ENCODE measurements around the gene PAM.

PAM gene

DNA sequence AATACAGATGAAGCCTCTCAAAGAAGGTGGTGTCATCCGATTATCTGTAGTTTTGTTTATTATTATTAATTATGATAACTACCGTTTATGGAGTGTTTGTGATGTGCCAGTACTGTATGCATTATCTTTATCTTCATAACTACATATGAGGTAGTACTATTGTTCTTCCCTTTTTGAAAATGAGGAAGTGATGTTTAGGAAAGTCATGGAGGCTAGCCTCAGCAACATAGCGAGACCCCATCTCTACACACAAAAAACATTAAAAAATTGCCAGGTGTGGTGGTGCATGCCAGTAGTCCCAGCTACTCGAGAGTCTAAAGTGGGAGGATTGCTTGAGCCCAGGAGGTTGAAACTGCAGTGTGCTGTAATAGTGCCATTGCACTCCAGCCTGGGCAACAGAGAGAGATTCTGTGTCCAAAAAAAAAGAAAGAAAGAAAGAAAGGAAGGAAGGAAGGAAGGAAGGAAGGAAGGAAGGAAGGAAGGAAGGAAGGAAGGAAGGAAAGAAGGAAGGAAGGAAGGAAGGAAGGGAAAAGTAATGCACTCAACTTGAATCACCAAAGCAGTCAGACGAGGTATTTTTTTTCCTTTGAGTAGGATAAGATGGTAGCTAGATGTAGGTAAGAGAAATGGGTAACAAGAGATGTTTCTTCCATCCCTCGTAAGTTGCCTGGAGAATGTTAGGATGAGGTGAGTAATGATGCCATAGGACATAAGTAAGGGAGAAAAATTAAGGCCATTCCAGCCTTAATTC lies 47.8 kb downstream of the PAM start:
- in situ Hi-C loops (cut with MboI; ENCODE audit: low sequenced_read_pairs) = no loop called here

- in situ Hi-C loops (cut with MboI; ENCODE audit: low sequenced_read_pairs) = no loop called here
These were observed 52.9 kb downstream of the PAM start for GRCh38 chr5:102807878-102808502.

DNA sequence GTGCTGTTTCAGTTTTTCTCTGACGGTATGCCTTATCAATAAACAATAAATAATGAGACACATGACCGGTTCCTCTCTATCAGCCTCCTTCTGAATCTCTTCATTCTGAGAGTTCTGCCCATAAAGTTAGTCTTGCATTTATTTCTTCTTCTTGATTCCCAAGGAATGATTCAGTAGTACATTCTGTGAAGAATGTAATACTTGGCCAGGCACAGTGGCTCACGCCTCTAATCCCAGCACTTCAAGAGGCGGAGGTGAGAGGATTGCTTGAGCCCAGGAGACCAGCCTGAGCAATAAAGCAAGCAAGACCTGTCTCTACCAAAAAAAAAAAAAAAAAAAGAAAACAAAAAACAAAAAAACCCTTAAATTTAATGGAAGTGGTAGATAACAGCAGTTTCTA lies 53.9 kb downstream of the PAM start:
- in situ Hi-C loops (cut with MboI; ENCODE audit: low sequenced_read_pairs) = no loop called here

DNA sequence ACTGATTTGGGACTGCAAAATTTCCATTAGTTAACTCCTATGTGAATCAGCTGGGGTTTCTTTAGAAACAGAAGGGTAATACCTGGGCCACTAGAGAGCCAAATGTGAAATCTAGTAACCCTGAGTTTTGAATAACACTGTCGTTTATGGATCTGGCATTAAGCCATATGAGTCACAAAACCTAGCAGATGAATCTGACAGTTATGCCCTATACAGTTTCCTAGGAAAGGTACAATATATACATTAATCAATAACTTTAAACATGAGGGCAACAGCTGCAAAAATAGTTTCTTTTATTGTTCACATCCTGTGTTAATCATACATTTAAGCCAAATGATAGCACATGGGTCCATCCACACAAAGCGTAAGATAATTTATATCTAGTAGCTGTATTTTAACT lies 56.9 kb downstream of the PAM start:
- in situ Hi-C loops (cut with MboI; ENCODE audit: low sequenced_read_pairs) = no loop called here

GRCh38 chr5:102813740-102814139 lies 58.6 kb downstream of the PAM start:
- in situ Hi-C loops (cut with MboI; ENCODE audit: low sequenced_read_pairs) = no loop called here

DNA sequence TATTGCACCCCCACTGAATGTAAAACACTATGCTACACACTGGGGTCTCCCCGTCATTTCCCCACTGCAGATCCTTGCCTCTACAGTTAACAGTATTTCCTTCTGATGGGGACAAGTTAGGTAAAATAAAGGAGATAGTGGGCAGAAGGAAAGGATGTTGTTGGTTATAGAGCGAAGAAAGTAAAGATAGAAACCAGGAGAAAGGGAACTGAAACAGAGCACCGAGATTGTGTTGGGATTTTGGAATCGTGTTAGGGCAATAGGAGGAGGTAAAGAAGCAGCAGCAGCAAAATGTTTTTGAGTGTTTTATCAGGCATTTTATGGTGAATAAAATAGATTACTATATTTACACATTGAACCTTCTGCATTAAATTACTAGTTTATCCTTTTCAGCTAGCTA lies 60.0 kb downstream of the PAM start:
- in situ Hi-C loops (cut with MboI; ENCODE audit: low sequenced_read_pairs) = no loop called here

DNA sequence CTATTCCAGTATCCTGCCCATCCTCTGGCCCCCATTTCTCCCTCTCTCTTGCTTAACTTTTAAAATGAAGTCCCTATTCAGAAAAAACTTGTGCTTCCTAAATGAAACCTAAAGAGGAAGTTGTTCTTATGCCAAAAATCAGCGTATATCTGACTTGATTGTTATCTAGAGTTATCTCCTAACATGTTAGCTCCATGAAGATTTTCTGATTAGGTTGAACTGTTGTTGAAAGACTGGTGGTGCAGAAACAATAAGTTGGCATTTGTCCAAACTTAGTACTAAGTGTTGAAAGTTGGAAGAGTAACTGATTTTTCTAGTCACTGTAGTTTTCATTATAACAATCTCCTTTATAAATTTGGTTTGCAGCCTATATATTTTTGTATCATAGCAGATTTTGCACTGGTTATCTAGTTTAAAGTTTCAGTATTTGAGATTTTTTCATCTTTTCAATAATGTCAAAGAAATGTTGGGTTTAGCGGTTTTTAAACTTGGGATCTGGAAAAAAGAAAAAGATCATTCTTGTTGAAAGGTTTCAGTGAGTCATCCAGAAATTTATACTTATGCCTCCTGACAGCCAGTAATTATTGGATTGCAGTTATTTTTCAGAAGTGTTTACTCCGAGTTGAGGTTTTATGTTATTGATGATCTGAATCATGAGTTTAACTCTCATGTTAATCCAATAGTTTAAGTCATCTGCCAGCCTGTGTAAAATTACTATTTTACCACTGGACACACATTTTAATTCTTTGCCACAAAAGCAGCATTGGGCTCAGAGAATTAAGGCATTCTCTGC lies 60.6 kb downstream of the PAM start:
- in situ Hi-C loops (cut with MboI; ENCODE audit: low sequenced_read_pairs) = no loop called here

GRCh38 chr5:102818345-102818744 lies 63.2 kb downstream of the PAM start:
- in situ Hi-C loops (cut with MboI; ENCODE audit: low sequenced_read_pairs) = no loop called here

DNA sequence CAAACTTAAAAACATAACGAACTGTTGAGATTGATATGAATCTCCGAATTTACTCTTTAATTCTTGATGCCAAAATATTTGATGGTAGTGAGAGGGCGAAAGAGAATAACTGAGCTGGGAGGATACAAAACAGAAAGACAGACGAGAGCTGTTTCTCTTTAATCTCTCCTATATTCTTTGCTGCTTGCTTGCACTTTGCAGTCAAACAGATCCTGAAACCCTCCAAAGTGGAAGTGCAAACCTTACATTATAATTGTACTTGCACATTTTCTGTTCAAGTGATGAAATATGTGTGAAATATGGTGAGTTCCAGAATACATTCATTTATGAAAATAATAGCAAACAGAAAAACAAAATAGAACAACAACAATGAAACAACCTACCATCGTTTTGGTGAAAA lies 63.8 kb downstream of the PAM start:
- in situ Hi-C loops (cut with MboI; ENCODE audit: low sequenced_read_pairs) = no loop called here

GRCh38 chr5:102819634-102820033 lies 64.5 kb downstream of the PAM start:
- in situ Hi-C loops (cut with MboI; ENCODE audit: low sequenced_read_pairs) = no loop called here

DNA sequence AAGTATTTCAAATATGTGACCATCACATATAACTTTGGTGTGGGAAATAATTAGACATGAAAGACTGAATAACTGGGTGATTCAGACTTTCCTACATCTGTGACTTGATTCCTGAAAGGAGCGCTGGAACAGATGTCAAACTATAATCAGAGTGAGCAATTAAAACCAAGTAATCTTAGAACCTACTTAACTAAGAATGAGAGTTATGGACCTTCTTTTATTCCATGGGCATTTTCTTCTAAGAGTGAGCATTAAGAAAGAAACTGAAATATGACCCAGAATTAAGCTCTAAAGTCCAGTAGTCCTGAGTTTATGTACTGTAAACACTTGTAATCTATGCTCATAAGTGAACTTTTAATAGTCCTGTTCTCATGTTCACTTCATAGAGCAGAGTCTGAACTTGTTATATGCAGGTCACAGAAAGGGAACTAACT lies 68.4 kb downstream of the PAM start:
- in situ Hi-C loops (cut with MboI; ENCODE audit: low sequenced_read_pairs) = no loop called here

GRCh38 chr5:102826629-102827028 lies 71.5 kb downstream of the PAM start:
- in situ Hi-C loops (cut with MboI; ENCODE audit: low sequenced_read_pairs) = no loop called here

DNA sequence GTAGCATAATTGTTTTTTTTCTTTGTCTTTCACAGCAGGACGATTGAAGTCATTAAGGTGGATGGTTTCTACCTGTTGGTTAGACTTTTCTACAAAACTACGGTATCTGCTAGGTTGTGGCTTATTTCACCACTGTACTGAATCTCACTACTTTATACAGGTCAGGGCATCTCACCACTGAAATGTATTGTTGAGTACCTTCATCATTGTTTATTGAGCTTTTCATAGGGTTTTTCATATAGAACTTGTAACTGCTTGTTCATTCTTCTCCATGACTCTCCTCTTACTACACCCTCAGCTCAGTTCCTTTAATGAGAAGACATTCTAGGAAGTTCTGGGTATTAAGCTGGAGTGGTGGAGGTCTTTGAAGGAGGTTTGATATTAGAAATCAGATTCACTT lies 75.1 kb downstream of the PAM start:
- in situ Hi-C loops (cut with MboI; ENCODE audit: low sequenced_read_pairs) = no loop called here

- in situ Hi-C loops (cut with MboI; ENCODE audit: low sequenced_read_pairs) = no loop called here
These were observed 77.3 kb downstream of the PAM start for GRCh38 chr5:102832445-102832844.

DNA sequence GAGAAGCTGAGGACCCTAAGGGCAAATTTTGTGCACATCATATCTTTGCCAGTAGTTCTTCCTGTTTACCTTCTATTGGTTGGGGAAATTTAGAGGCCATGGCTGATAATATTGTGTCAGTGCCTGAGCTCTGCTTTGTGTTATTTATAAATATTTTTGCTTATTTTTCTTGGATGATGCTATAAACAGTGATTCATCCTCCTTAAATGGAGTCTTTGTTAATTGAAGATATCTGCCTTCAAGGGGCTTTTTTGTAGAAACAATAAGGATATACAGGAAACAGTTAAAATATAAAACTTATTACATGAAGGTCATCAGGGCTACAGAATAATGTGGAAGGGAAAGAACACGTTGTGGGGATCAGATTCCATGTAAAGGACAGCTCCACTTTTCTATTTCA lies 78.0 kb downstream of the PAM start:
- in situ Hi-C loops (cut with MboI; ENCODE audit: low sequenced_read_pairs) = no loop called here

GRCh38 chr5:102834438-102834964 lies 79.4 kb downstream of the PAM start:
- in situ Hi-C loops (cut with MboI; ENCODE audit: low sequenced_read_pairs) = no loop called here

GRCh38 chr5:102835717-102836116 lies 80.6 kb downstream of the PAM start:
- in situ Hi-C loops (cut with MboI; ENCODE audit: low sequenced_read_pairs) = no loop called here

DNA sequence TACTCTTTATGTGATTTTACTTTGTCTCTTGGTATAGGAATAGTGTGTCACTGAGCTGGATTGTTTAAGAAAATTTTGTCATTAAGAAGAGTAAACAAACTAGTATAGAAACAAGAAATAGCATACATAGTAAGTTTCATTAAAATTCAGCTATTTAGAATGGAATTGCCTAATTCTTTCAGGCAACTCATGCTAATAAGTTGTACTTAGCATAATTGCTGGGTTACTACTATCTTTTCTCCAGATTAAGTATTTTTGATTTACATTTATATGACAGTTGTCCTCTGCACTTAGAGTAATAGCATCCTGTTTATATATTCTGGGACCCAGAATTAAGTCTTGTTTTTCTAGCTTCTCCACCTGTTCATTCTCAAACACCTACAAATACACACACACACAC lies 85.9 kb downstream of the PAM start:
- in situ Hi-C loops (cut with MboI; ENCODE audit: low sequenced_read_pairs) = no loop called here

DNA sequence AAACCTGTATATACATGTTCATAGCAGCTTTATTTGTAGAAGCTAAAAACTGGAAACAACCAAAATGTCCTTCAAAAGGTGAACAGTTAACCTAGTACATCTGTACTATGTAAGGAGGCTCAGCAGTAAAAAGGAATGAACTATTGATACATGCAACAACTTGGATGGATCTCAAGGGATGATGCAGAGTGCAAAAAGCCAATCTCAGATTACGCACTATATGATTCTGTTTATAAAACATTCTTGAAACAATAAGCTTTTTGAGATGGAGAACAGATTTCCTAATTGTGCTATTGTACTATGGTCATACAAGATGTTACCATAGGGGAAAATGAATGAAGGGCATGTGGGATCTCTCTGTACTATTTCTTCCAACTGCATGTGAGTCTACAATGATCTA lies 88.9 kb downstream of the PAM start:
- in situ Hi-C loops (cut with MboI; ENCODE audit: low sequenced_read_pairs) = no loop called here

GRCh38 chr5:102845041-102845440 lies 89.9 kb downstream of the PAM start:
- in situ Hi-C loops (cut with MboI; ENCODE audit: low sequenced_read_pairs) = no loop called here

DNA sequence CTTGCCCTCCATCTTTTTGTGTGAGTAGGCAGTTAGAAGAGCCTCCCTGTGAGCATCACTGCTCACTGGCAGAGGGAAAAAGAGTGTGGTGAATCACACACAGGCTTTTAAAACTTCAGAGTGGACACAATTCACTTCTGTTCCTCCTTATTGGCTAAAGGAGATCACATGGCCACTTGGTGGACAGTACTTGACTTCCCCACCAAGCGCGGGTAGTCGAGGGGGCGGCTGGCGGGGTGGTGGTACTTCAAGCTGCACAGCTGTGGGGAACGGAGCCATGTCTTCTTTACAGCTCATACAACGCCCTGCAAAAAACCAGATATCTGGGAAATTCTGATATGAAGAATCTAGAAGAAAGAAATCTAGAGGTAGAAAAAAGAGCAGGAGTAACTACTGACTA lies 95.4 kb downstream of the PAM start:
- in situ Hi-C loops (cut with MboI; ENCODE audit: low sequenced_read_pairs) = no loop called here

- in situ Hi-C loops (cut with MboI; ENCODE audit: low sequenced_read_pairs) = no loop called here
These were observed 98.6 kb downstream of the PAM start for GRCh38 chr5:102853680-102854079.
